ENCODE data around the gene KLHL26.

DNA sequence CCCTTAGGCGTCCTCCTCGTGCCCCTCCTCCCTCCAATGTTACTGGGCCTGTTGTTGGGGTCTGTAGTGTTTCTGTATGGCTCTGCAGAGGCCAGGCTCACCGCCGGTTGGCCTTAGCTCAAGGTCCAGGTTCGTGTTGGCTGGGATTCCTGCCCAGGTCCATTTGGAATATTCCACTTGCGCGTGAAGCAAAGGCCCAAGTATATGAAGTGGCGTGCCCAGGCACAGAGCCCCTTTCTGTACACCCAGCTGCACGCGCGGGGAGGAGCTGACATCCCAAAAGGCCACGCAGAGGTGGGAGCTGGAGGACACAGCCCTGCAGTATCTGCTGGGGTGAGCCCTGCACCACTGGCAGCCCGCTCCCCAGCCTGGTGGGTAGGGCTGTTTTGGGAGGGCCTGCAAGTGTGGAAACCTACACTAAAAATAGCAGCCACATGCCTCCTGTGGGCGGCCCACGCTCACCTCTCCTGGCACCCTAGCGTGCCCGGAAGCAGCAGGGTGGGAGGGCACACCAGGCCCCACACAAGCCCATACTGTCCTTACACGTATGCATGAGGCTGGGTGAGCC is 76.8 kb downstream of the KLHL26 start:
- TF ChIP-seq, protein P1, sequence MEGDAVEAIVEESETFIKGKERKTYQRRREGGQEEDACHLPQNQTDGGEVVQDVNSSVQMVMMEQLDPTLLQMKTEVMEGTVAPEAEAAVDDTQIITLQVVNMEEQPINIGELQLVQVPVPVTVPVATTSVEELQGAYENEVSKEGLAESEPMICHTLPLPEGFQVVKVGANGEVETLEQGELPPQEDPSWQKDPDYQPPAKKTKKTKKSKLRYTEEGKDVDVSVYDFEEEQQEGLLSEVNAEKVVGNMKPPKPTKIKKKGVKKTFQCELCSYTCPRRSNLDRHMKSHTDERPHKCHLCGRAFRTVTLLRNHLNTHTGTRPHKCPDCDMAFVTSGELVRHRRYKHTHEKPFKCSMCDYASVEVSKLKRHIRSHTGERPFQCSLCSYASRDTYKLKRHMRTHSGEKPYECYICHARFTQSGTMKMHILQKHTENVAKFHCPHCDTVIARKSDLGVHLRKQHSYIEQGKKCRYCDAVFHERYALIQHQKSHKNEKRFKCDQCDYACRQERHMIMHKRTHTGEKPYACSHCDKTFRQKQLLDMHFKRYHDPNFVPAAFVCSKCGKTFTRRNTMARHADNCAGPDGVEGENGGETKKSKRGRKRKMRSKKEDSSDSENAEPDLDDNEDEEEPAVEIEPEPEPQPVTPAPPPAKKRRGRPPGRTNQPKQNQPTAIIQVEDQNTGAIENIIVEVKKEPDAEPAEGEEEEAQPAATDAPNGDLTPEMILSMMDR (IDR thresholded peaks at IDR 0.05; ENCODE audit: low read depth, low read length) = no peak
- no peak for TF ChIP-seq EZH2phosphoT487 (IDR thresholded peaks at IDR 0.05; ENCODE audit: low read depth)
